A549 (cell line): ENCODE data around the gene TSC22D1.

Source experiments
- BCL3 ChIP-seq: fragments of >200 bp; sonication (Bioruptor Twin); formaldehyde crosslinking; IDR thresholded peaks from 3 replicates; pipeline ENCODE4 v1.6.1; 2016
- EHMT2 ChIP-seq: fragments of 200-600 bp; sonication (generic); IDR thresholded peaks from 2 replicates; pipeline ENCODE4 v1.6.1; 2016; ENCODE audit warnings: antibody characterized with exemption, low read depth, mild to moderate bottlenecking, moderate library complexity
- HOXA7 ChIP-seq: fragments of 250-450 bp; sonication (Bioruptor Pico); IDR thresholded peaks from 2 replicates; pipeline ENCODE4 v1.5.0; 2020; ENCODE audit warnings: mild to moderate bottlenecking, moderate library complexity
- PHF8 ChIP-seq: fragments of 200-600 bp; sonication (generic); IDR thresholded peaks from 2 replicates; pipeline ENCODE4 v1.6.1; 2016; ENCODE audit warnings: low read depth, mild to moderate bottlenecking, antibody characterized with exemption, moderate library complexity, borderline replicate concordance
- POLR2A ChIP-seq: IDR thresholded peaks from 2 replicates; pipeline ENCODE4 v1.6.1; 2012; ENCODE audit warnings: mild to moderate bottlenecking, low read length
- RAD21 ChIP-seq, 2 experiments: fragments of >200 bp in 1 of 2; sonication (Bioruptor Twin) in 1 of 2; formaldehyde crosslinking in 1 of 2; IDR thresholded peaks in 1 of 2; conservative IDR thresholded peaks in 1 of 2; 2 replicates in 1 of 2; 3 replicates in 1 of 2; pipeline ENCODE4 v1.6.1; 2012 to 2018; ENCODE audit warnings: inconsistent platforms in 1 of 2

- no peak for TF ChIP-seq RAD21 (conservative IDR thresholded peaks at IDR 0.05 in 1 of 2, IDR thresholded peaks at IDR 0.05 in 1 of 2)
- no peak for TF ChIP-seq HOXA7
- no peak for TF ChIP-seq EHMT2
- no peak for TF ChIP-seq BCL3
- TF ChIP-seq POLR2A = no peak
- no peak for TF ChIP-seq PHF8
Observed at GRCh38 chr13:44523146-44524015, 52.7 kb downstream of the TSC22D1 start.
